Stomach (tissue), 9 donors: ENCODE measurements around the gene JOSD1. TPM values are rescaled to one million over a fixed set of nuclear protein-coding genes. Genes with fewer than 3 reads are reported as not detected.

Source experiments
- DNase-seq, 2 donors: peaks; one replicate each; pipeline versions ENCODE4 v3.0.0 to v3.0.0-alpha.2; 2013 to 2019
- H3K27ac ChIP-seq, 5 donors: fragments of 200-600 bp in 4 of 5; sonication (generic) in 4 of 5; one replicate each; pipeline ENCODE4 v1.5.1; 2013 to 2019; ENCODE audit warnings: mild to moderate bottlenecking in 1 of 5, moderate library complexity in 1 of 5
- H3K27me3 ChIP-seq, 3 donors: fragments of 200-600 bp; sonication (generic); one replicate each; pipeline ENCODE4 v1.5.1; 2017 to 2019; ENCODE audit warnings: mixed run types in 1 of 3
- H3K36me3 ChIP-seq, 4 donors: fragments of 200-600 bp; sonication (generic); 1 replicate in 3 of 4; 2 replicates in 1 of 4; pipeline ENCODE4 v1.5.1; 2016 to 2019
- H3K4me1 ChIP-seq, 4 donors: fragments of 200-600 bp; sonication (generic); one replicate each; pipeline ENCODE4 v1.5.1; 2016 to 2019
- H3K4me3 ChIP-seq, 4 donors: fragments of 200-600 bp; sonication (generic) in 3 of 4; one replicate each; pipeline ENCODE4 v1.5.1; 2016 to 2019; ENCODE audit warnings: mild to moderate bottlenecking in 1 of 4
- H3K9me3 ChIP-seq, 4 donors: fragments of 200-600 bp; sonication (generic); one replicate each; pipeline ENCODE4 v1.5.1; 2016 to 2019
- EP300 ChIP-seq: sonication (generic); formaldehyde crosslinking; IDR thresholded peaks from one replicate; pipeline ENCODE4 v1.6.1; 2017; ENCODE audit warnings: antibody characterized with exemption
- POLR2A ChIP-seq, 4 donors: fragments of 450-650 bp; IDR thresholded peaks; one replicate each; pipeline ENCODE4 v1.6.1; 2016; ENCODE audit warnings: antibody characterized with exemption in 4 of 4, control low read depth in 2 of 4, mild to moderate bottlenecking in 1 of 4, moderate library complexity in 1 of 4
- POLR2AphosphoS5 ChIP-seq, 3 donors: sonication (generic); formaldehyde crosslinking; IDR thresholded peaks; one replicate each; pipeline ENCODE4 v1.6.1; 2016; ENCODE audit warnings: antibody characterized with exemption in 3 of 3
- WGBS, 5 donors: extraction: QIAGEN DNeasy Blood & Tissue Kit in 3 of 5; methylation state at CpG; one replicate each; pipeline versions ENCODE4 v1.1.5 to v1.1.7; 2013 to 2018; 5-methylcytosine and 5-hydroxymethylcytosine counted together
- intact Hi-C: fragments of 100-400 bp; cut with DNase I; formaldehyde crosslinking; loops from one replicate; pipeline ENCODE4 v1.15.1; 2023; ENCODE audit warnings: low total_unique reads
- polyA plus RNA-seq, 3 donors: library from polyadenylated mRNA; stranded (reverse); fragments of 200-250 nt; gene quantifications; one replicate each; pipeline ENCODE4 v1.2.3, GENCODE V29; 2013
- total RNA-seq, 5 donors: library from RNA; depleted of rRNA; stranded (reverse); fragments of >200 nt; gene quantifications; one replicate each; pipeline versions ENCODE4 v1.1.0 to v1.2.3, GENCODE V29; 2014 to 2016
- TF ChIP-seq, protein P1 (sequence below), 7 experiments: fragments of 450-650 bp in 4 of 7; fragments of 200-600 bp in 3 of 7; sonication (generic) in 3 of 7; IDR thresholded peaks; one replicate each; pipeline ENCODE4 v1.5.1; 2016 to 2019; ENCODE audit warnings: antibody characterized with exemption in 7 of 7, control low read depth in 2 of 7, mild to moderate bottlenecking in 1 of 7
- donor health status: healthy with polysubstance abuse.
- donor health status: Bipolar disorder and iron deficiency.
- donor health status: healthy.

Gene JOSD1
- total and polyA plus RNA-seq, 8 donors: 17.9 to 66.1 (median 35.7) TPM

DNA sequence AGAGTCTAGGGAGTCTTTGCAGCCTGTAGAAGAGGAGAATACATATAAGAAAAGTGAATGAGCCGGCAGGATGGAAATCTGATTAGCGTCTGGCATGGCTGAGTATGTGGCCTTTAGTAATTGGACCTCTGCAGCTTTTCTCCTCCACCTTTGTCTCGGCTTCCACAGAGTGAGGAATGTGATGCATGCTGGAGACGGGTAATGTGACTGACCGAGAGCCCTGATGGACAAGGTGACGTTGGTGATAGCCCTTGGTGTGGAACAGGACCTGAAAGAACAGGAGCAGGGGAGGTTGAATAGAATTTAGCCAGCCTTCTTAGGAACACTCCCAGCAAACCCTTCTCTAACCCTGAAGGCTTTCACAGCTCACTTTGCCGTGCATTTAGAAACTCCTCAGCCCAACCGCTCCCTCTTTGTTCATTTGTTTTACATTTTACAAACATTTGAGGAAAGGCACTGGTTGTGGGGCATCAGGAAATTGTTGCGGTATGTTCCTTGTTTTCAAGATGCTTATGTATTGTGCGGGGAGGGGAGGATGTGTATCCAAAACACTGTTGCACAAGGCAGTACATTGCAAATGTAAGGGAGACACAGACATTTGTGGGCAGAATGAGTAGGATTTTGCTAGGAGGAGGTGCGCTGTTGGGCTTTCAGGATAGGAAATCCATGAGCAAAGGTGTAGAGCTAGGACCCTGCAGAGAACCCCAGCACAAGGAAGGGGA, 11.9 kb upstream of the JOSD1 start:
- Histone ChIP-seq H3K4me1 (peaks cover 24 to 82% (median 38%) of the 10 kb centered on the region in 4 donors), H3K9me3 (no peaks in the 10 kb centered on the region), H3K27ac (no peak overlapping the region), H3K27me3 (no peaks in the 10 kb centered on the region), H3K36me3 (peaks cover 22 to 48% (median 47%) of the 10 kb centered on the region in 4 donors), H3K4me3 (no peak overlapping the region)
- TF ChIP-seq POLR2AphosphoS5 (IDR thresholded peaks at IDR 0.05) (no peak), POLR2A (IDR thresholded peaks at IDR 0.05) (no peak), EP300 (no peak)
- TF ChIP-seq, protein P1, sequence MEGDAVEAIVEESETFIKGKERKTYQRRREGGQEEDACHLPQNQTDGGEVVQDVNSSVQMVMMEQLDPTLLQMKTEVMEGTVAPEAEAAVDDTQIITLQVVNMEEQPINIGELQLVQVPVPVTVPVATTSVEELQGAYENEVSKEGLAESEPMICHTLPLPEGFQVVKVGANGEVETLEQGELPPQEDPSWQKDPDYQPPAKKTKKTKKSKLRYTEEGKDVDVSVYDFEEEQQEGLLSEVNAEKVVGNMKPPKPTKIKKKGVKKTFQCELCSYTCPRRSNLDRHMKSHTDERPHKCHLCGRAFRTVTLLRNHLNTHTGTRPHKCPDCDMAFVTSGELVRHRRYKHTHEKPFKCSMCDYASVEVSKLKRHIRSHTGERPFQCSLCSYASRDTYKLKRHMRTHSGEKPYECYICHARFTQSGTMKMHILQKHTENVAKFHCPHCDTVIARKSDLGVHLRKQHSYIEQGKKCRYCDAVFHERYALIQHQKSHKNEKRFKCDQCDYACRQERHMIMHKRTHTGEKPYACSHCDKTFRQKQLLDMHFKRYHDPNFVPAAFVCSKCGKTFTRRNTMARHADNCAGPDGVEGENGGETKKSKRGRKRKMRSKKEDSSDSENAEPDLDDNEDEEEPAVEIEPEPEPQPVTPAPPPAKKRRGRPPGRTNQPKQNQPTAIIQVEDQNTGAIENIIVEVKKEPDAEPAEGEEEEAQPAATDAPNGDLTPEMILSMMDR (IDR thresholded peaks at IDR 0.05): no peak
- DNase-seq: no peak
- 74 to 84% (median 82%) methylated on average over 11 of the region's 11 CpGs for WGBS, 5 donors
- intact Hi-C loops: no loop called here

DNA sequence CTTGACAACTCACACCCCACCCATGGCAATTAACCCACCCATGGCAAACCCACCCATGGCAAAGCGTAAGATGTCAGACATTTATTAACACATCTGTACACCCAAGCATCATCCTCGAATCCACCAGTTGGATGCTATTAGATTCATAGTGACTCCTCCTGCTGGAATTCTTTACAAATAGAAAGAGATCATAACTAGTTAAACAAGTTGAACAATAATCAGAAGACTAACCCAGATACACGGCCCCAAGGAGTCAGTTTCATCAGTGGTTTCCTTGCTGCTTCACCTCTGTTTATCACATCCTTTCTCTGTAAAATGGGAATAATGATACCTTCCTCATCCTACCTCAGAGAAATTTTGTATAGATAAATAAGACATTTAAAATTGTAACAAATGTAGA, 10.1 kb upstream of the JOSD1 start:
- TF ChIP-seq EP300 (no peak), POLR2AphosphoS5 (IDR thresholded peaks at IDR 0.05) (no peak), POLR2A (IDR thresholded peaks at IDR 0.05) (no peak)
- TF ChIP-seq, protein P1 (IDR thresholded peaks at IDR 0.05): no peak
- WGBS, 5 donors: 69 to 79% (median 74%) methylated on average over 3 of the region's 3 CpGs
- intact Hi-C loops: no loop called here

DNA sequence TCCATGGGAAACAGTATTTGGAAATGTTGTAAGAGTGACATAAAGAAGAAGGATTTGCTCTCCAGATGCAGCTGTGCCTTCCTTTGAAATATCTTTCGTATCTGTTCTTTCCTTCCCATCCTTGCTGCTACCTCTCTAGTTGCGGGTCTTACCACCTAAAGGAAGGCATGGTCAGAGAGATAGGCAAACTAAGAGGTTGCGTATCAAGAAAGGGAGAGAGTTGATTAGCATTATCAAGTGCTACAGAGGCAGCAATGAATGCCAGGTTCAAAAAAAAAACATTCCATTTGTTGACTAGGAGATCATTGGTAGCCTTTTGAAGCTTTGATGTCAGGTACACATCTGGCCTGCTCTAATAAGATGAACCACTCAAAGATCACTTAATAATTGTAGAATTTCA, 9.6 kb upstream of the JOSD1 start:
- Histone ChIP-seq H3K36me3 (peaks cover 3 to 25% (median 25%) of the 10 kb centered on the region in 4 donors), H3K4me3 (no peak overlapping the region), H3K27me3 (no peaks in the 10 kb centered on the region), H3K9me3 (no peaks in the 10 kb centered on the region), H3K4me1 (peaks cover 34 to 86% (median 48%) of the 10 kb centered on the region in 4 donors), H3K27ac (no peak overlapping the region)
- 82 to 89% (median 87%) methylated on average over 3 of the region's 3 CpGs for WGBS, 5 donors
- intact Hi-C loops: no loop called here
- TF ChIP-seq, protein P1 (IDR thresholded peaks at IDR 0.05): no peak
- no peak for TF ChIP-seq POLR2A (IDR thresholded peaks at IDR 0.05)
- no peak for TF ChIP-seq POLR2AphosphoS5 (IDR thresholded peaks at IDR 0.05)
- TF ChIP-seq EP300: no peak
- no peak for DNase-seq

More for the DNA sequence above, 10.1 kb upstream of the JOSD1 start:
- Histone ChIP-seq H3K4me1 (peaks cover 34 to 89% (median 48%) of the 10 kb centered on the region in 4 donors), H3K27me3 (no peaks in the 10 kb centered on the region), H3K4me3 (no peak overlapping the region), H3K36me3 (peaks cover 4 to 31% (median 30%) of the 10 kb centered on the region in 4 donors), H3K9me3 (no peaks in the 10 kb centered on the region), H3K27ac (no peak overlapping the region)
- DNase-seq: no peak

DNA sequence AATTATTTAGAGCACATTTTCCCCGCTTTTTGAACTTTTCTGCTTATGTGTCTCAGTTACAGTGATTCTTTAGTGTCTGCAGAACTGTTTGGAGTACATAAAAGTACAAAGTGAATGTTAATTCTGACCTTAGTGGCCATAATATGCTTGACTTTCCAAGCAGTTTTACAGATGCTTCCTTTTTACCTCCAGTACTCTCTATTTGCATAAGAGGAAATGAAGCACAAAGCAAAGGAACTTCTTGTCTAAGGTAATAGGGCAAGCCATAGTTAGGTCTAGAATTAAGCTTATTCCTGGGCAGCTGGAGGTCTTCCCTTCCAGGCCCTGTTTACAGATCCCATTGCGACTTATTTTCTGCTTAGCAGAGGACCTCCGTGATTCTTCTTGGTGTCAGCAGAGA, 8.6 kb upstream of the JOSD1 start:
- WGBS, 5 donors: 83 to 89% (median 88%) methylated on average over 3 of the region's 3 CpGs
- H3K27me3 ChIP-seq: no peaks in the 10 kb centered on the region
- H3K4me1 ChIP-seq: peaks cover 35 to 85% (median 51%) of the 10 kb centered on the region in 4 donors
- no peaks in the 10 kb centered on the region for H3K9me3 ChIP-seq
- H3K4me3 ChIP-seq: no peak overlapping the region
- TF ChIP-seq, protein P1 (IDR thresholded peaks at IDR 0.05): no peak
- no peak for TF ChIP-seq POLR2AphosphoS5 (IDR thresholded peaks at IDR 0.05)
- no peak for TF ChIP-seq EP300
- no peak for TF ChIP-seq POLR2A (IDR thresholded peaks at IDR 0.05)
- H3K27ac ChIP-seq: no peak overlapping the region
- DNase-seq: no peak
- H3K36me3 ChIP-seq: peaks cover 0 to 24% (median 21%) of the 10 kb centered on the region in 4 donors
- intact Hi-C loops: no loop called here
